ENCODE measurements around the gene ZNF536. TPM values are rescaled to one million over a fixed set of nuclear protein-coding genes. Genes with fewer than 3 reads are reported as not detected.

ZNF536 gene
- total and polyA plus RNA-seq, 2 donors (not counting 3 experiments of a cell fraction or from before 2014, with no cell fraction given): not detected

DNA sequence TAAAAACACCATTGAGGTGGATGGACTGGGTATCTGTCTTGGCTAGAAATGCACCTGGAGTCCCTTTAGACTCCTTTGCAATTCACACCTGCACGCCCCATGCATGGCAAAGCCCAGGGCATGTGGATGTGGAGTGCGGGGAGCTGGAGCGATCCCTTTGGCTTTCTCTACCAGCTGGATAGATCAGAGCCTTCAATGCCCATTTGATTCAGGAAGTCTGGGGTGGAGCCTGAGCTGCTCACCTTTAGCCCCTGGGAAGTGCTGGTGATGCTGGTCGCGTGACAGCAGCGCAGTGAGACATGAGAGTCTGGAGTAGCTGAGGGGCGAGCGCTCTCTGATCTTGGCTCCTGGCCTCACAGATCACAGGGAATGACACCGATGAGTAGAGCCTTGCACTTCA lies 4.8 kb upstream of the ZNF536 start:
- Histone ChIP-seq H3K9me1 (replicated peaks; ENCODE audit: control insufficient read depth, extremely low read depth, insufficient read depth, low read length) (no peaks in the 10 kb centered on the region), H3K4me2 (ENCODE audit: insufficient read depth, low read length) (no peak overlapping the region), H3K27me3 (ENCODE audit: control insufficient read depth in 2 of 2, insufficient read depth in 2 of 2, low read length in 2 of 2) (no peaks in the 10 kb centered on the region), H3K79me2 (ENCODE audit: control insufficient read depth, insufficient read depth, low read length) (no peaks in the 10 kb centered on the region), H4K20me1 (replicated peaks; ENCODE audit: control insufficient read depth, extremely low read depth, insufficient read depth, low read length) (no peaks in the 10 kb centered on the region), H3K9ac (replicated peaks; ENCODE audit: extremely low read depth, insufficient read depth, low read length) (no peak overlapping the region), H3K4me1 (ENCODE audit: control insufficient read depth, extremely low read depth, insufficient read depth, low read length) (no peaks in the 10 kb centered on the region), H2AFZ (ENCODE audit: low read depth, low read length) (no peak overlapping the region), H3K36me3 (ENCODE audit: control insufficient read depth in 2 of 2, extremely low read depth in 1 of 2, insufficient read depth in 2 of 2, low read length in 2 of 2) (no peaks in the 10 kb centered on the region), H3K4me3 (replicated peaks in 1 of 3; ENCODE audit: insufficient read depth in 1 of 3, low read depth in 1 of 3, low read length in 3 of 3) (no peak overlapping the region), H3K27ac (ENCODE audit: insufficient read depth, low read depth, low read length) (no peak overlapping the region), H3K9me3 (replicated peaks; ENCODE audit: control insufficient read depth, insufficient read depth, low read length) (peaks cover 3% of the 10 kb centered on the region)
- ChIA-PET POLR2A (no interaction called here), CTCF (no interaction called here)
- dilution Hi-C loops (cut with MboI; ENCODE audit: extremely low pct_ligation_motif_present, low sequenced_read_pairs) (no loop called here), intact Hi-C loops (cut with micrococcal nuclease) (no loop called here)
- no peak for DNase-seq (ENCODE audit: low read depth, low spot score)
- no peak for FAIRE-seq
- BruUV-seq (replicated peaks): no TSS peak
- no peak for TF ChIP-seq MAX (IDR thresholded peaks at IDR 0.05; ENCODE audit: insufficient read depth, insufficient read length)
- no peak for TF ChIP-seq POLR2AphosphoS5 (IDR thresholded peaks at IDR 0.05; ENCODE audit: insufficient read depth, low read depth, low read length)
- no peak for TF ChIP-seq CTCF (IDR thresholded peaks at IDR 0.05; ENCODE audit: extremely low read depth in 1 of 2, insufficient read depth in 1 of 2, low read depth in 1 of 2, low read length in 2 of 2)
- TF ChIP-seq POLR2A (IDR thresholded peaks at IDR 0.05; ENCODE audit: low read depth, low read length): no peak
- TF ChIP-seq EZH2 (IDR thresholded peaks at IDR 0.05; ENCODE audit: borderline replicate concordance, low read depth, low read length, severe bottlenecking): no peak
- TF ChIP-seq GATA2 (IDR thresholded peaks at IDR 0.05; ENCODE audit: insufficient read depth, insufficient read length, low read depth, low read length): no peak
- no peak for TF ChIP-seq FOS (IDR thresholded peaks at IDR 0.05; ENCODE audit: borderline replicate concordance, insufficient read depth, low read length)
- no peak for TF ChIP-seq MYC (IDR thresholded peaks at IDR 0.05; ENCODE audit: low read depth, low read length)
- TF ChIP-seq JUN (IDR thresholded peaks at IDR 0.05; ENCODE audit: borderline replicate concordance, insufficient read depth, insufficient read length, low read depth): no peak
